Endometrium (tissue), 2 donors: ENCODE results near the gene MARF1.
"Not testable (repeated sequence)": the region's sequence is repeated elsewhere in the genome, so short reads cannot be mapped to it uniquely, and the experiment has no call there.

ENCODE experiments used
- FAIRE-seq: peaks from 2 replicates; lab custom pipeline; 2012; peaks lifted over from hg19 to GRCh38; lab: Jason Lieb, UNC
- donor health status: control.
- donor health status: control.

The MARF1 gene

DNA sequence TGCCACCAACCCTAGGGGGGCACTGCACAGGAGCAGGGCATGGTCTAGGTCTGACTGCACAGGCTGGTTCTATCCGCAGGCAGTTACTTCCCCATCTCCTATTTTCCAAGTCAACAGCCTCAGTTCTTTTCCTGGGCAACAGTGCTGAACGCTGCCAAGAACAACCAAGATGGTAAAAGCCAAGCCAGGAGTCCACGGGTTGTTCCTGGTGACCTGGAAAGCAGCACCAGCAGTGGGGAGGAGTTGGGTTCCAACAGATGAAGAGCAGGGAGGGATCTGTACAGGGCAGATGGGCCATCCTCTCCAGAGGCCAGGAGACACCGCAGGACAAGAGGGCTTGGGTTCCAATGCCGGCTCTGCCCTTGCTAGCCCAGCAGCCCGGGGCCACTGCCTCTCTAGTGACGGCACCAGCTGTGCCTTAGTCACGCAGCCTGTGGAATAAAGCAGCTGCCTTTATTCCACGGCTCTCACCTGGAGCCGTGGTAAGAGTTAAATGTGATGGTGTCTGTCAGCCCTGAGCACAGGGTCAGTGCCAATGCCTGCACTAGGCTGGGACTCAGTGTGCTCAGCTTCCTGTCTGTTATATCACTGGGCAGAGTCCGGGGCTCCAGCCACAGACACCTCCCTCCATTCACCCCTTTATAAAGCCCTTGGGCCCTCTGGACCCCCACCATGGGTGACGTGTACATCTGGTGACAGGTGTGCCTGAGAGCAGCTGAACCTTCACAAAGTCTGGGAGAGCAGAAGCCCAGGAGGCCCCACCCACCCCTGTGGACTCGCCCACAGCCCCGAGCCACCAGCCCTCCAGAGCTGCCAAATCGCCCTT, 44.9 kb downstream of the MARF1 start:
- FAIRE-seq = no peak

DNA sequence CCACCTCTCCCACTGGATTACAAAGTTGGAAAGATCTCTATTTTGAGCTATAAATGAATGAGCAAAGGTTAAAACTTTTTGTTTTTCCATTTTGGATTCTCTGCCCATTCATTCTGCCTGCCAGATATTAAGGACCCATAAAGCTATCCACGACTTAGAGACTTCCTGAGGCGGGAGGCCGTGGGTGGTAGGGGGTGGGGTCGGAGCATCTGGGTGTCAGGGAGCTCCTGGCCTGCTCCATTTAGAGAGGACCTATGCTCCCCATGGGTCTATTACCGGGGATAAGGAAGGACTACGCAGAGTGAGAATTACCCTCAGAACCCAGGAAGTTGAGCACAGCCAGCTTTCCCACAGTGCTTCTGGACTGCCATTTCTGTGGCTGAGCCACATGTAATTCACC, 45.8 kb downstream of the MARF1 start:
- FAIRE-seq = no peak

DNA sequence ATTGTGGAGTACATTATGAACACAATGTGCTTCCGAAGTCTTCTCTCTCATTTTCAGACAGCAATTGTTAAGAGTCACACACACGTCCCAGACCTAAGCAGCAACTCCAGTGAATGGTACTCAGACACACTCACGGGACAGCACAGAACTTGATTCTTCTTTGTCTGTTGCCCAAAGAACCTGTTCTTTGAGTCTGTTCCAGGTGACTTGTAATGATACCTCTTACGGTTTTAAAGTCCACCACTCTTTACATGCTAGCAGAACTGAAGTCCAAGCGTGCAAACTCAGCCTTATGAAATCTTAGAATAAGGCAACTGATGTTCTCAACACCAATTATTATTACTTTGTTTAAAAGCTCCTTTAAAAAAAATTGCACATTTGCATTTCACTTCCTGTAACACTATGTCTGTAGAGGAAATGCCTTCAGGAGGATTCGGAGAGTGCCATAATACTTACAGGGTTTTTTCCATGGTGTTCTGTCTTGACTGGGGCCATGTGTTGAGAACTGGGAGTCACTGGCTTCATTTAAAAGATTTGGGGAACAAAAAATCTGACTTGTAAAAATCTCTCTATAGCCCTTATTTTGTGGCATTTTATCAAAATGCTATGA, 48.1 kb downstream of the MARF1 start:
- FAIRE-seq = no peak

DNA sequence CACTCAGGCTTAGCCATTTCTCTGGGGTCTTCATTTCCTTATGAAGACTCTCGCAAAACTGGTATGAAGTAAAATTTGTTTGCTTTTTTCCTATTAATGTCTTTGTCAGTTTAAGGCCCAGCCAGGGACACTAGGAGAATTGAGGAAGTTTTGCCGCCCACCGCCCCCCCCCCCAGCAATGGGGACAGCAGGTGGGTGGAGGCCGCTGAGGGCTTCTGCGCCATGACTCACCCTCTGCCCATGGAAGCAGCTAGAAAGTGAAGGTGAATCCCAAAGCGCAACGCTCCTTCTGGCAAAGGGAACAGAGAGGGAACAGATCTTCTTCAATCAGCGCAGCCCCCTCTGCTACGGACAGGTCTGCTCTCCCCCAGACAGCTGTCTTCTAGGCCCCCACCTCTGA, 49.7 kb downstream of the MARF1 start:
- FAIRE-seq = no peak

DNA sequence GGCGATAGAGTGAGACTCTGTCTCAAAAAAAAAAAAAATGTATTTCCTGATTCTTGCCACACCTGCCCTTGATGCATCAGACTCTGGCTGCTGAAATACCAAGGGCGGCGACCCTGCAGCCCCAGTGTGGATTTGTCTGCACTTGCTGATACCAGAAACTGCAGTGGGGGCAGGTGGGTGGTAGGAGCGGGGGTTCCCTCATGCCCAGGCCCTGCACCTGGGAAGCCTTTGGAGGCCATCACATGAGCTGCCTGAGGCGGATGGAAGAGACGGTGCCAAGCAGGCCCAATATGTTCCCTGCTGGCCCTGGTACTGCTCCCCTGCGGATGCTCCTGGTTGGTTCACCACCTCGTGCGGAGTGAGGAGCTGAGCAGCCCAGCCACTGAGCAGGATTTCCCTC, 50.6 kb downstream of the MARF1 start:
- no peak for FAIRE-seq

DNA sequence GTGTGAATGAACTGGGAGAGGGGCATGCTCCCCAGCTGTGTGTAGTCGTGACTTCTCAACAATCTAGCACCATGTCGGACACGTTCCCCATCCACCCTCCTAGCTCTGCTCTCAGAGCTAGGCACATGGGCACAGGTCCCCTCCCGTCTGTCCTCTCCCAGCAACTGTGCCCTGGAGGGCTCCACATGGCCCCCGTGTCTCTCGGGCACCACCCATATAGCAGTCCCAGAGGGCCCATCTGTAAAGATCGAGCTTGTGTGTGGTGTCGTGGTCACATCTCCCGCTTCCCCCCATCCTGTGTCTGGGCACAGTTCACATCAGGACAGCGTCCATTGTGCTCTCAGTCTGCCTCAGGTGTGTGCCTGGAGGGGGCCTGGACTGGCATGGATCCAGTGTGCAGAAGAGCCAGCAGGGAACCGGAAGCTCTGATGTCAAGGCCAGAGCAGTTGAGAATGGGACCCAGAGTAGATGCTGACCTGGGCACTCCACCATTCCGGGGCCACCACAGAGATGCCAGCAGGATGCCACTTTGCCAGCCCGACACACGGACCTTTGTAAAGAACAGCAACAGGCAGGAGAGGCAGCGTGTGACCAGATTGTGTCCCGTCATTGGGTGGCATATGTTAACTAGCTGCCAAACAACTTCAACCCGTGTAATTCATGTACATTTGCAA, 55.7 kb downstream of the MARF1 start:
- FAIRE-seq = no peak

DNA sequence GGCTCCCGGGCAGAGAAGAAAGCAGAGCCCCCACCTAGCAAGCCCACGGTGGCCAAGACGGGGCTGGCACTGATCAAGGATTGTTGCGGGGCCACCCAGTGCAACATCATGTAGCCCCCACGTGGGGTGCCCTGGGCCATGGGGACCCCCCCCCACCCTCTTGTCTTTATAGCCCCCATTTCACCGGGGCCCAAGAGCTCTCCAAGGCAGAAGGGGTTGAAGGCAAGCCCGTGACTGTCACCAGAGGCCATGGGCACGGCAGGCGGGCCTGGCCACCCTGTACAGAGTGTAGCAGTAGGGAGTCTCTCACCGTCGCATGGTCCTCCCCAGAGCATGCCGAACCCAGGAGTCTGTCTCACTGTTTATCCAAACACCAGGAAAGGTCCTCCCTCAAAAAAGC, 56.2 kb downstream of the MARF1 start:
- no peak for FAIRE-seq

DNA sequence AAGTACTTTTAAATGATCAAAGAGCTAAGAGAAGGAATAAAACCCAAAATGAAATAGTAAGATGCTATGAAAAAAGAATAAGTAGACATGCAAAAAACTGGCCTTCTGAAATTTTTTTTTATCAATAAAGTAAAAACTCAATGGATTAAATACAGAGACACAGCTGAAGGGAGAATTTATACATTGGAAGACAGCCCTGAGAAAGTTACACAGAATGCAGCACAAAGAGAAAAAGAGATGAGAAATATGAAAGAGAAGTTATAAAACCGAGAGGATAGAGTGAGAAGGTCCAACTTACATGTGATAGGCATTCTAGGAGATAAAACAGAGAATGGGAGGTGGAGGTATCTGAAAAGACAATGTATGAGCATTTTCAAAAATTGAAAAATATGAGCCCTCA, 57.0 kb downstream of the MARF1 start:
- no peak for FAIRE-seq

DNA sequence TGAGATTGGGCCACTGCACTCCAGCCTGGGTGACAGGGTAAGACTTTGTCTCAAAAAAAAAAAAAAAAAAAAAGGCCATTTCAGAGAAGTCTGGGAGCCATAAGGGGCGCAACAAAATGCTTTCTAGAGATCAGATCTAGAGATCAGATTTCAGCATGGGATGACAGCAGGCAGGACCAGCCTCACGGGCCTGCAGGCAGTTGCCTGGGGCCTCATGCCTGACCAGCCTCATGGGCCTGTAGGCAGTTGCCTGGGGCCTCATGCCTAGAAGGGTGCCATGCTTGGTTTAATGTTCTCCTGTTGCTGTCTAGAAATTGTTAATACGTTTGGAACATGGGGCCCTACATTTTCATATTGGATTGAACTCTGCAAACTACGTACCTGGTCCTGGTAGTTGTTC, 59.4 kb downstream of the MARF1 start:
- no peak for FAIRE-seq

DNA sequence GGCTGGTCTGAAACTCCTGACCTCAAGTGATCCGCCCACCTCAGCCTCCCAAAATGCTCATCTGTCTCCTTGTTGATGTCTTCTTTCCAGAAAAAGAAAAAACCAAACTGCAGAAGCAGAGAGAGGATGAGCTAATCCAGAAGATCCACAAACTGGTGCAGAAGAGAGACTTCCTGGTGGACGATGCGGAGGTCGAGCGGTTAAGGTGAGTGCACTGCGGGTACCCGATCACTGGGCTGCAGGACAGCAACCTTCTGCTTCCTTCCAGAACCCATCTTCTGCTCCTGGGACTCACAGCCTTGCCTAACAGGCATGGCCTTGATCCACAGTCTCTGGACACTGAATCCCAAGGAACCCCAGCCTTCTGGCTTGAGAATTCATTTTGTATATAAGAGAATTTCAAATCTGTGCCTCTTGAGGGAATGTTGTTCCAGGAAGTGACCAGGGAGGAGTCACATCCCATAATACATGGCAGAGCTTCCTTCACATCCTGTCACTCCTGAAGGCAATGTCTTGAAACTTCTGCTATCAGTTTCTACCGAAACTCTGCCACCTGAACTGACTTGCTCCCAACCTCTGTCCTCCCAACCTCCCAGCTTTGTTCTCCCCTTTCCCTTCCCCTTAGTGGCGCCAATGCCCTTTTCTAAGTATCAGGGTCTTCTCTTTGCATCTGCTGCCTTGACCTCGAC, 61.7 kb downstream of the MARF1 start:
- FAIRE-seq = no peak

DNA sequence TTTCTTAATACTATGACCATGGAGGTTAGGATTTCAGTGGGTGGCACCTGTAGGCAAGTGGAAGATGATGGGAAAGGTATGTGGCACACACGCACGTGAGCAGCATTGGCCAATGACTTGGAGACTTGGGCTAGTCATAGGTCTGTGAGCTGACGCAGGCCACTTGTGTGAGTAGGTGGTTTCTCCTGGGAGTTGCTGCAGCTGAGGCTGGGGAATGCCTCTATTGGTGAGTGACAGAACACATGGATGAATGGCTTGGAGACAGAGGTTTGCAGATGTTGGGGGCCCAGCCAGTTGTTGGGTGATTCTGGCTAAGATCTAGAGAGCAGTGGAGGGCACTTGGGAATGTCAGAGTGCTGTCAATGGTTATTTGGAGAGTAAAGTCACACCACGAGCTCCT, 64.1 kb downstream of the MARF1 start:
- FAIRE-seq = no peak

DNA sequence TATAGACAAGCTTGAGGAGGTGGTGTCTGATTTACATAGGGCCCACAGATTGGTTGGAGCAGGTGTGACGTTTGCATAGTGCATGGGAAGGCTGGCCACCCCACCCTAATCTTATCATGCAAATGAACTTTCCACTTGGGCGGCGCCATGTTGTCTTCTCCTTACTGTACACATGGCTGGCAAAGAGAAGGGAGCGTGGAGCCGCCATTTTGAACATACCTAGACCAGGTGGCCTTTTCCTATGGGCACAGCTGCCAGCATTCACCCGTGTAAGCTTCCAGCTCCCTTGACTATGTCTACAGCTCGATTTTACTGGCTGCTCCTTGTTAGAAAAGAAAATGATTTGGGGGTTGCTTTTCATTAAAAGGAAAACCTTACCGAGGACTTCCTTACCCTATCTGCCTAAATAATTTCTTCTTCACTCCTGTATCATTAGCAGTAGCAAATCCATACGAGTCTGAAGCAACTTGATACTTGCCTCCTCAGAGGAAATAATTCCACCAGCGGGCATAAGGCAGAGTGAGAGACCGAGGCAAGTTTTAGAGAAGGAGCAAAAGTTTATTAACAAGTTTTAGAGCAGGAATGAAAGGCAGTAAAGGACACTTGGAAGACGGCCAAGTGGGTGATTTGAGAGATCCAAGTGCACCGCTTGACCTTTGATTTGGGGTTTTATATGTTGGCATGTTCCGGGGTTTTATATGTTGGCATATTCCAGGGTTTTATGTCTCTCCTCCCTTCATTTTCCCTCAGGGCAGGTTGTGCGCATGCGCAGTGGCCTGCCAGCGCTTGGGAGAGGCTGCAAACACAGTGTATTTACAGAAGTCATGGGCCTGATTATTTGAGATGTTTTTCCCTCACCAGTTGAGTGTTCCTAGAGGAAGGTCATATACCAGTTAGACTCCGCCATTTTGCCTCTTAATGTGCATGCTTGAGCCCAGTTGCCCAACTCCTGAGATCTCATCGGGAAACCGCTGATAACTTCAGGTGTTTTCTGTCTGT, 65.7 kb downstream of the MARF1 start:
- no peak for FAIRE-seq

DNA sequence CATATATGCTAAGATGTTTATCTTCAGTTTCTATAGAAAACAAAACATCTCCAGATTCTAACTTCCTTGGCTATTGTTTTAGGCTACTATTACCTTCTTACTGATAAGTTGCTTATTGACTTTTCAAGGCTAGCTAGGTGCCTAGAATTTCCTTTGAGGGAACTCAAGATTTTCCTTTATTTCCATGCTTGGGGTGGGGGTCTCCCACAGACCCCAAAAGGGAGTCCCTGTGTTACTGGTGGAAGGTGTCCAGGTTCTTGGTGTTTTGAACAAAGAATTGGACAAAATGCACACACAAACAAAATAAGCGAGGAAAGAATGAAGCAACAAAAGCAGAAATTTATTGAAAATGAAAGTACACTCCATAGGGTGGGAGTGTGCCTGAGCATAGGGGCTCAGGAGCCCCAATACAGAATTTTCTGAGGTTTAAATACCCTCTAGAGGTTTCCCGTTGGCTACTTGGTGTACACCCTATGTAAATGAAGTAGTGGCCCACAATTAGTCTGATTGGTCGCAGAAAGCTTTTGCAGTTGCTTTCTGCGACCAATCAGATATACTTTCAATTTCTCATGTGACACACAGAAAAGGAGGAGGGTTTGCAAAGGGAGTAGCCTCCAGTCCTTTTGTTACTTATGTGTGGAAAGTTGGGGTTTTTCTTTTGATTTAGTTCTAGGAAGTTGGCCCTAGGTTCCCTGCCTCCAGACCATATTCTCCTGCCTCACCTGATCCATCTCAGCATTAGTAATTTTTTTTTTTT, 67.5 kb downstream of the MARF1 start:
- FAIRE-seq = no peak

DNA sequence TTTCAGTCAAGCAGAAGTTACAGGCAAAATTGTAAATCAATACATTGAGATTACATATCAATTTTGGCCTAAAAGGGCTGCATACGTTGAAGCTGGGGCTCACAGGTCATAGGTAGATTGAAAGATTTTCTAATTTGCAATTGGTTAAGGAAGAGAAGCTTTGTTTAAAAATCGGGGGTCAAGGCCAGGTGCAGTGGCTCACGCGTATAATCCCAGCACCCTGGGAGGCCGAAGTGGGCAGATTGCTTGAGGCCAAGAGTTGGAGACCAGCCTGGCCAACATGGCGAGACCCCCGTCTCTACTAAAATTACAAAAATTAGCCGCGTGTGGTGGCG, 68.4 kb downstream of the MARF1 start:
- FAIRE-seq = no peak

DNA sequence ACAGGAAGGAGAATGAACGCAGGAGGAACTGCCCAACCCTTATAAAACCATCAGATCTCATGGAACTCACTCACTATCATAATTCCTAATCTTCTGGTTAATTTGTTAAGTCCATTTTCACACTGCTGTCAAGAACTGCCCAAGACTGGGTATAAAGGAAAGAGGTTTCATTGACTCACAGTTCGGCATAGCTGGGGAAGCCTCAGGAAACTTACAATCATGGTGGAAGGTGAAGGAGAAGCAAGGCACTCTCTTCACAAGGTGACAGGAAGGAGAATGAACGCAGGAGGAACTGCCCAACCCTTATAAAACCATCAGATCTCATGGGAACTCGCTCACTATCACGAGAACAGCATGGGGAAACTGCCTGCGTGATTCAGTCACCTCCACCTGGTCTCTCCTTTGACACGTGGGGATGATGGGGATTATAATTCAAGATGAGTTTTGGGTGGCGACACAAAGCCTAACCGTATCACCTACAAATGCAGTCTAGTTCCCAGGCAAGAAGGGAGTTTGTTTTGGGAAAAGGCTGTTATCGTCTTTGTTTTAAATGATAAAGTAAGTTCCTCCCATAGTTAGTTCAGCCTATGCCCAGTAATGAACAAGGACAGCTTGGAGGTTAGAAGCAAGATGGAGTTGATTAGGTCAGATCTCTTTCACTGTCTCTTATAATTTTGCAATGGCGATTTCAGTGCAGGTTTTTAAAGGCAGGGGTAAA, 68.9 kb downstream of the MARF1 start:
- FAIRE-seq = not testable (repeated sequence)

DNA sequence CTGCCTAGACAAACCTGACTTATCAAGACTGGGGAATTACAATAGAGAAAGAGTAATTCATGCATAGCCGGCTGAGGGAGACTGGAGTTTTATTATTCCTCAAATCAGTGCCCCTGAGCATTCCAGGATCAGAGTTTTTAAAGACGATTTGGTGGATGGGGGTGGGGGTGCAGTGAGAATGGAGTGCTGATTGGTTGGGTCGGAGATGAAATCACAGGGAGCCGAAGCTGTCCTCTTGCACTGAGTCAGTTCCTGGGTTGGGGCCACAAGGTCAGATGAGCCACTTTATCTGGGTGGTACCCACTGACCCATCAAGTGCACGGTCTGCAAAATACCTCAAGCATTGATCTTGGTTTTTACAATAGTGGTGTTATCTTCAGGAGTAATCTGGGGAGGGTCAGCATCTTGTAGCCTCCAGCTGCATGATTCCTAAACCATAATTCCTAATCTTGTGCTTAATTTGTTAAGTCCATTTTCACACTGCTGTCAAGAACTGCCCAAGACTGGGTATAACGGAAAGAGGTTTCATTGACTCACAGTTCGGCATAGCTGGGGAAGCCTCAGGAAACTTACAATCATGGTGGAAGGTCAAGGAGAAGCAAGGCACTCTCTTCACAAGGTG, 69.6 kb downstream of the MARF1 start:
- FAIRE-seq = no peak

DNA sequence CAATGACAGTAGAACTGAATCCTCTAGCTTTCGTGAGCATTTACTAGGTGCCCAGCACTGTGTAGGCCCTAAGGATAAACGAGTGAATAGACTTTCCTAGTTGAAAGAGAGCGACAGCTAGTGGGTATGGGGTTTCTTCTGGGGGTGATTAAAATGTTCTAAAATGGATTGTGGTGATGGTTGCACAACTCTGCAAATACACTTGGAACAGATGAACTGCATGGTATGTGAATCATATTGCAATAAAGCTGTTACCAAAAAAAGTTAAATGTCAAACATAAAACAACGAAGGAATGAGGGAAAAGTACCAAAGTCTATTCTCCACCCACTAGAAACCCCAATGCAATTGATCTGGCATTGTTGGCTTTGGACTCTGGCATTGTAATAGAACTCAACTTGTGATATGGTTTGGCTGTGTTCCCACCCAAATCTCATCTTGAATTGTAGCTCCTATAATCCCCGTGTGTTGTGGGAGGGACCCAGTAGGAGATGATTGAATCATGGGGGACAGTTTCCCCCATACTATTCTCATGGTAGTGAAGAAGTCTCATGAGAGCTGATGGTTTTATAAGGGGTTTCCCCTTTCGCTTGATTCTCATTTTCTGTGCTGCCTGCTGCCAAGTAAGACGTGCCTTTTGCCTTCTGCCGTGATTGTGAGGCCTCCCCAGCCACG, 70.5 kb downstream of the MARF1 start:
- FAIRE-seq = no peak

DNA sequence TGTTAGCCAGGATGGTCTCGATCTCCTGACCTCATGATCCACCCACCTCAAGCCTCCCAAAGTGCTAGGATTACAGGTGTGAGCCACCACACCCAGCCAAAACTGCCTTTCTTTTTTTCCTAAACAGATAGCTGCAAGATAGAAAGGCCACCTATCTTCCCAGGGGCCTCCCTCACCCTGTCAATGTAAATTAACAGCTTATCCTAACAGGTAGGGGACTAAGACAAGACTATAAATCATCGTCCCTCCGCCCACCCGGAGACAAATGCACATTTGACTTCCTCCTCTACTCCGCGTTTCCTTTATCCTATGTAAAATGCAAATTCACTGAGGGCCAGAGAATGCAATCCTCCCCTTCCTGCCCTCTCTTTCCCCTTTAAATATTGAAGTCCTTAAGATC, 71.4 kb downstream of the MARF1 start:
- no peak for FAIRE-seq

DNA sequence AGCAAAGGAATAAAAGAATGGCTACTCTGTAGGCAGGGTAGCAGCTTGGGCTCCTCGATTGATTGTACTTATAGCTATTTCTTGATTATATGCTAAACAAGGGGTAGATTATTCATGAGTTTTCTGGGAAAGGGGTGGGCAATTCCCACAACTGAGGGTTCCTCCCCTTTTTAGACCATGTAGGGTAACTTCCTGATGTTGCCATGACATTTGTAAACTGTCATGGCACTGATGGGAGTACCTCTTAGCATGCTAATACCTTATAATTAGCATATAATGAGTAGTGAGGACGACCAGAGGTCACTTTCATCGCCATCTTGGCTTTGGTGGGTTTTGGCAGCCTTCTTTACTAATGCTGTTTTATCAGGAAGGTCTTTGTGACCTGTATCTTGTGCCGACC, 72.3 kb downstream of the MARF1 start:
- not testable (repeated sequence) for FAIRE-seq
